PC-3 (cell line): Measurements from ENCODE around the gene COL4A1.

Source experiments
- CTCF ChIP-seq: fragments of 300-600 bp; sonication (generic); conservative IDR thresholded peaks from 2 replicates; pipeline ENCODE4 v1.5.1; 2017; ENCODE audit warnings: antibody characterized with exemption, low read depth, mild to moderate bottlenecking, low read length
- EZH2phosphoT487 ChIP-seq: fragments of 300-600 bp; sonication (generic); IDR thresholded peaks from 2 replicates; pipeline ENCODE4 v1.6.1; 2018; ENCODE audit warnings: mild to moderate bottlenecking, antibody characterized with exemption, low read length, borderline replicate concordance

DNA sequence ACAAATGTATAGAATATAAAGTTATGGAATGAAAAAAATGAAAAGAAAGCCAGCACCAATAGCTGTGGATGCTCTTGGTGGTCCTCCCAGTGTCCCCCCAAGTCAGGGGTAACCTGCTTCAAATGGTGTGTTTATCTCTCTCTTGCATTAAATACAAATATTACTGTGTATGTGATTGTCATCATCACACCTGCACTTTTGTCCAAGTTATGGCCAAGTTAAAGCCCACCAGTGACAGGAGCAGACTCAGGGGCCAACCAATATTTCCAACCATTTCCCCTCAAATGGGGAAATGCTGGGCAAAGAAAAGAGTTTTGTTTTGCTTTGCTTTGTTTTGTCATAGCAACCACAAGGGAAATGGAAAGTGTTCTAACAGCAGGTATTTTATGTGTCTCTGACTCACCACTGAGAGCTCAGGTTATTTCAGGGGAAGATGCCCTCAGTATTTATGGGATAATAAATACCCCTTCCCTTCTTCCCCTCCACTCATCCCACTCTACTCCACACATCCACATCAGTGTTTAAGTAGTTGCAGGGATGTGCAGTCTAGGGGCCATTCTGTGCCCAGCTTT lies 133.6 kb downstream of the COL4A1 start:
- no peak for TF ChIP-seq CTCF
- no peak for TF ChIP-seq EZH2phosphoT487
